Smooth muscle cell of the brain vasculature (primary cell): ENCODE data around the gene CTBP2.

ENCODE experiments used
- DNase-seq: peaks from one replicate; pipeline ENCODE4 v3.0.0-alpha.2; 2012; ENCODE audit warnings: low read depth, low spot score

The CTBP2 gene

DNA sequence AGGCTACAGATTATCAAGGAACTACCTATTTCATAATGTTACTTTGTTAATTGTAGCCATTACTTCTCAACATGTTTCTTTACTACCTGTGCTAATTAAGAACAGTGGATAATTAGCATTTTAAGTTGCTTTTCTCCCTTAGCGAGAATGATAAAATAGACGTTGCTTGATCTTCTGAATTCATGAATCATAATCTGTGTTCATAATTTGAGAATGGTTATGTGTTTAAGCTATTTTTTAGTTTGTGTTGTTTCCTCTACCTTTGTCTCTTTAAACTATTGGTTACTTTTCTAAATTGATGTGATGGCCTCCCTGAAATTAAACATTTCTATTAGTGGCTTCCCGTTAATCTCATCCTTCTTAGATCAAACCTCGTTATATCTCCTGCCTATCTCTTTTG, 218.5 kb downstream of the CTBP2 start, which contains the start of gene ZRANB1:
Gene ZRANB1 (plus strand): TSS at position 301 of the 400 bp plus-strand sequence. CDS start 371 bp downstream, outside the sequence.
- no peak for DNase-seq

GRCh38 chr10:124939290-124939689, 221.1 kb downstream of the CTBP2 start:
- no peak for DNase-seq

- no peak for DNase-seq
Measured at GRCh38 chr10:124936813-124937212, 223.6 kb downstream of the CTBP2 start.

DNA sequence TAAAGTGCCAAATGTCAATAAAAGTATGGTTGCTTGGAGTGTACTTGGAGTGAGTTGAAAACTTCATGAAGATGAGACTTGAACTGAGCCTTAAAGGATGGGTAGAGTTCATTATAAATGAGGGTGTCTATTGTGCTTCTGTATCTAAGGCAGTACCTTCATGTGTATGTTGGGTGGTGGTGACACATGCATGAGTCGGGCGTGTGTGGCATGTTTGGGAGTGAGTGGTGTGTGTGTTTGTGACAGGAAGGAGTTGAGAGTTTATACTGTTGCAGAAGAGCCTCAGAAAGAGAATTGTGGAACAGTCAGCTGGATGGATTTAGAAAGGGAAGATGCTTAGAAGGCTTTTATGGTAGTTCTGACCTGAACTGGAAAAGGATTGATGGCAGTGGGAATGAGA, 224.4 kb downstream of the CTBP2 start:
- DNase-seq: no peak
